Neural progenitor cell (in vitro differentiated cells): ENCODE data around the gene SLX4IP.

Source experiments
- EZH2phosphoT487 ChIP-seq: fragments of 200-600 bp; sonication (generic); IDR thresholded peaks from 2 replicates; pipeline ENCODE4 v1.6.1; 2017; ENCODE audit warnings: antibody characterized with exemption
- TF ChIP-seq, protein P1 (sequence below): fragments of 200-600 bp; sonication (generic); IDR thresholded peaks from 2 replicates; pipeline ENCODE4 v1.5.1; 2017; ENCODE audit warnings: antibody characterized with exemption, mild to moderate bottlenecking

DNA sequence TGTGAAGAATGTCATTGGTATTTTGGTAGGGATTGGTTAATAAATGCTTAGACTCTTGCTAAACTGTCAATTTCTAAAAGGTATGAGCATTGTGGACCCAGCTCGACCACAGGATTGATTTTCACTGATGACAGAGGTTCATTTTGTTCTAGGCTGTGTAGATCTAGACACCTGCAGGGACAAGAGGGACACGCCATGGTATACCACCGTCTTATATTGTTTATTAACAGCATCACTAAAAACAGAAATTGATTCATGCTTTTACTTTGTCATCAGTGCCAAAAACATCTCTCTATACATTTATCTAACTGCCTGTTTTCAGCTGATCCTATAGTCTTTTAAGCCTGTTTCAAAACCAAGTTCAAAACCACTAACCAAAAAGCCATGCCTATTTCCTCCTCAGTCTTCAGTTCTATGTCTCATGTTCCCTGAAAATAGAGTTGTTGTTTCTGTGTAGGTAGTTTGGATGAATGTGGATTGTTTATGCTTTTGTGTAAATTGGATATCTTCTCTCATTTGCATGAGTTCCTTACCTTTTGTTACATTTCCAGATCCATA lies 128.9 kb downstream of the SLX4IP start:
- no peak for TF ChIP-seq EZH2phosphoT487
- TF ChIP-seq, protein P1, sequence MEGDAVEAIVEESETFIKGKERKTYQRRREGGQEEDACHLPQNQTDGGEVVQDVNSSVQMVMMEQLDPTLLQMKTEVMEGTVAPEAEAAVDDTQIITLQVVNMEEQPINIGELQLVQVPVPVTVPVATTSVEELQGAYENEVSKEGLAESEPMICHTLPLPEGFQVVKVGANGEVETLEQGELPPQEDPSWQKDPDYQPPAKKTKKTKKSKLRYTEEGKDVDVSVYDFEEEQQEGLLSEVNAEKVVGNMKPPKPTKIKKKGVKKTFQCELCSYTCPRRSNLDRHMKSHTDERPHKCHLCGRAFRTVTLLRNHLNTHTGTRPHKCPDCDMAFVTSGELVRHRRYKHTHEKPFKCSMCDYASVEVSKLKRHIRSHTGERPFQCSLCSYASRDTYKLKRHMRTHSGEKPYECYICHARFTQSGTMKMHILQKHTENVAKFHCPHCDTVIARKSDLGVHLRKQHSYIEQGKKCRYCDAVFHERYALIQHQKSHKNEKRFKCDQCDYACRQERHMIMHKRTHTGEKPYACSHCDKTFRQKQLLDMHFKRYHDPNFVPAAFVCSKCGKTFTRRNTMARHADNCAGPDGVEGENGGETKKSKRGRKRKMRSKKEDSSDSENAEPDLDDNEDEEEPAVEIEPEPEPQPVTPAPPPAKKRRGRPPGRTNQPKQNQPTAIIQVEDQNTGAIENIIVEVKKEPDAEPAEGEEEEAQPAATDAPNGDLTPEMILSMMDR: no peak
